ENCODE measurements around the gene SLC16A4.

Gene SLC16A4

GRCh38 chr1:110328274-110328673 lies 62.6 kb downstream of the SLC16A4 start:
- H3K4me3 ChIP-seq (ENCODE audit: low read length), result no peak overlapping the region
- no peak for TF ChIP-seq CTCF (conservative IDR thresholded peaks at IDR 0.05; ENCODE audit: low read depth, low read length)
- DNase-seq (ENCODE audit: low read depth), result no peak

- TF ChIP-seq CTCF (conservative IDR thresholded peaks at IDR 0.05; ENCODE audit: low read depth, low read length), result no peak
- no peak overlapping the region for H3K4me3 ChIP-seq (ENCODE audit: low read length)
- no peak for DNase-seq (ENCODE audit: low read depth)
These were observed 64.0 kb downstream of the SLC16A4 start for GRCh38 chr1:110326826-110327225.

GRCh38 chr1:110324667-110325066 lies 66.2 kb downstream of the SLC16A4 start:
- H3K4me3 ChIP-seq (ENCODE audit: low read length), result no peak overlapping the region
- DNase-seq (ENCODE audit: low read depth), result no peak
- no peak for TF ChIP-seq CTCF (conservative IDR thresholded peaks at IDR 0.05; ENCODE audit: low read depth, low read length)

GRCh38 chr1:110321846-110322245 lies 69.0 kb downstream of the SLC16A4 start:
- H3K4me3 ChIP-seq (ENCODE audit: low read length), result no peak overlapping the region
- DNase-seq (ENCODE audit: low read depth), result no peak
- no peak for TF ChIP-seq CTCF (conservative IDR thresholded peaks at IDR 0.05; ENCODE audit: low read depth, low read length)

GRCh38 chr1:110321045-110321444 lies 69.8 kb downstream of the SLC16A4 start:
- H3K4me3 ChIP-seq (ENCODE audit: low read length), result no peak overlapping the region
- no peak for TF ChIP-seq CTCF (conservative IDR thresholded peaks at IDR 0.05; ENCODE audit: low read depth, low read length)
- no peak for DNase-seq (ENCODE audit: low read depth)

GRCh38 chr1:110320168-110320518 lies 70.7 kb downstream of the SLC16A4 start:
- TF ChIP-seq CTCF (conservative IDR thresholded peaks at IDR 0.05; ENCODE audit: low read depth, low read length), result no peak
- DNase-seq (ENCODE audit: low read depth), result no peak
- no peak overlapping the region for H3K4me3 ChIP-seq (ENCODE audit: low read length)

- no peak for TF ChIP-seq CTCF (conservative IDR thresholded peaks at IDR 0.05; ENCODE audit: low read depth, low read length)
- DNase-seq (ENCODE audit: low read depth), result no peak
- no peak overlapping the region for H3K4me3 ChIP-seq (ENCODE audit: low read length)
These were observed 71.3 kb downstream of the SLC16A4 start for GRCh38 chr1:110319332-110320167.
